ACC112 (cell line): ENCODE results near the gene TKT.
A peak's percentile ranks its signal among the peaks of the same experiment; 100 is the strongest.

ENCODE experiments used
- H2AFZ ChIP-seq: fragments of 200-600 bp; sonication (generic); one replicate; pipeline ENCODE4 v1.6.0; 2017; ENCODE audit warnings: antibody characterized with exemption, low read length; ENCODE audit not compliant: unreplicated experiment
- H3K27ac ChIP-seq: fragments of 200-600 bp; sonication (generic); 2 replicates; pipeline ENCODE4 v1.5.1; 2014; ENCODE audit warnings: low read depth, mild to moderate bottlenecking, antibody characterized with exemption, low read length, moderate library complexity
- H3K27me3 ChIP-seq: fragments of 200-600 bp; sonication (generic); 2 replicates; pipeline ENCODE4 v1.6.1; 2014; ENCODE audit warnings: mild to moderate bottlenecking, antibody characterized with exemption, low read length, moderate library complexity, mixed read lengths; ENCODE audit not compliant: insufficient read depth
- H3K36me3 ChIP-seq: fragments of 200-600 bp; sonication (generic); 2 replicates; pipeline ENCODE4 v1.6.1; 2016; ENCODE audit warnings: mild to moderate bottlenecking, antibody characterized with exemption, low read length, moderate library complexity, mixed read lengths; ENCODE audit not compliant: insufficient read depth
- H3K4me1 ChIP-seq: fragments of 200-600 bp; sonication (generic); one replicate; pipeline ENCODE4 v1.6.1; 2016; ENCODE audit warnings: low read length, mixed read lengths; ENCODE audit not compliant: insufficient read depth, unreplicated experiment, control insufficient read depth
- H3K4me3 ChIP-seq: fragments of 200-600 bp; sonication (generic); 2 replicates; pipeline ENCODE4 v1.5.1; 2014; ENCODE audit warnings: mild to moderate bottlenecking, low read depth, low read length
- H3K79me2 ChIP-seq: fragments of 200-600 bp; sonication (generic); one replicate; pipeline ENCODE4 v1.6.0; 2016; ENCODE audit warnings: low read length; ENCODE audit not compliant: control insufficient read depth, unreplicated experiment, insufficient read depth

The TKT gene

DNA sequence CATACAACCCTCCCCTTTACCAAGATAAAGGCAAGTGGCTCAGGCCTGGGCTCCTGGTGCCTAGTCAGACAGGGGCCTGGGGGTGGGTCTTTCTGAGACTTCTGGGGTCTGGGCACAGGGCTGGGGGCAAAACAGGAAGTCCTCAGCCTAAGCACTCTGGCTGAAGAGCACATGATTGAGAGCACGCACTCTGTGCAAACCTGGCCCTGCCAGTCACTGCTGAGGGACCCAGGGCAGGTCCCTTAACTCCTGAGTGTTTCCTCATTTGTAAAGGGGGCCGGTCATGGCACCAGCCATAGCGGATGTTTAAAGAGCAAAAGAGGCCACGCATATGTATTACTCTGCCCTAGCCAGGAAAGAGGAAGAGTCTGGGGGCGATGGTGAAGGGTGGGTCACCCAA lies 16.0 kb downstream of the TKT start:
- Histone ChIP-seq H3K27ac (peak overlapping the region; percentile 97), H3K79me2 (peaks cover 64% of the 10 kb centered on the region), H3K4me1 (peaks cover 58% of the 10 kb centered on the region)

DNA sequence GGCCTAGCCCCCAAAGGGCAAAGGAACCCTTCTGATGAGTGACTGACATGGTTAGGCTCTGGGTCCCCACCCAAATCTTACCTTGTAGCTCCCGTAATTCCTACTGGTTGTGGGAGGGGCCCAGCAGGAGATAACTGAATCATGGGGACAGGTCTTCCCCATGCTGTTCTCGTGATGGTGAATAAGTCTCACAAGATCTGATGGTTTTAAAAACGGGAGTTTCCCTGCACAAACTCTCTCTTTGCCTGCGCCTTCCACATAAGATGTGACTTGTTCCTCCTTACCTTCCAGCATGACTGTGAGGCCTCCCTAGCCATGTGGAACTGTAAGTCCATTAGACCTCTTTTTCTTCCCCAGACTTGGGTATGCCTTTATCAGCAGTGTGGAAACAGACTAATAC lies 16.9 kb downstream of the TKT start:
- Histone ChIP-seq H3K4me3 (no peak overlapping the region), H2AFZ (no peak overlapping the region), H3K79me2 (peaks cover 63% of the 10 kb centered on the region), H3K36me3 (peaks cover 26% of the 10 kb centered on the region; the same call in 1 of the 2 replicates), H3K27me3 (no peaks in the 10 kb centered on the region), H3K4me1 (peaks cover 53% of the 10 kb centered on the region), H3K27ac (peak overlapping the region; percentile 97)

More for the DNA sequence above, 16.0 kb downstream of the TKT start:
- Histone ChIP-seq H2AFZ (no peak overlapping the region), H3K36me3 (peaks cover 18% of the 10 kb centered on the region; the same call in 1 of the 2 replicates), H3K4me3 (no peak overlapping the region), H3K27me3 (no peaks in the 10 kb centered on the region)

DNA sequence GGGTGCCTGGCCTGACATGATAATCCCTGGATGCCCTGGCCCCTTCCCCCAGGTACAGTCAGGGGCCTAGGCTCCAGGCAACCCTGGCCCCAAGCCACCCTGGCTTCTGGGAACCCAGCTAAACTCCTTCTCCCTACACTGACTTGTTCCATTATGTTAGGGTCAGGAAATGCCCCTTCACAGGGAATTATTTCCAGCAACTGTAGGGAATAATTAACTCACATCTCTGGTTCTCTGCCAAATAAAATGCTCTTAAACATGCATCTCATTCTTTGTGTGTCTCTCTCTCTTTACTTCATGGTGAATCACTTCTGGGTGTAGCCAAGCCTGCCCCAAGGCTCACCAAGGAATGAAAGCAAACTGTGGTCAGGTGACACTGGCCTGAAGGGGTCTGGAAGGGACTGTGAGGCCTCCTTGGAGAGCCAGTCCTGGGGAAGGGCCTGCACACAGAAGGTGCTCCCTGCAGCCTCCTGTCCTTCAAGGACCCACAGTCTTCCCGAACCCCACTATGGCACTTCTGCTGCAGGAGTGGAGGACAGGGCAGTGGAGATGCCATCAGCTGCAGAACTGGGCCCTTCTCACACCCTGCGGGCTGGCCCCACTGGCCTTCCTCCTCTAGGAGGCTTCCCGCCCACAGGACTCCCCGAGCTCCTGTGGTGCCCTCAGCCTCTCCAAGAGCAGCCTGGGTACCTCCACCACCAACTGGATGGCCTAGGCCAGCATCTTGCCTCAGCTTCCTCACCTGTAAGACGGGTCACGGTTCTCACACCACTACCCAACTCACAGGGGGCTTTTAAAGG lies 17.6 kb downstream of the TKT start:
- no peak overlapping the region for H3K4me3 ChIP-seq
- no peak overlapping the region for H2AFZ ChIP-seq
- H3K27me3 ChIP-seq, result no peaks in the 10 kb centered on the region
- H3K36me3 ChIP-seq, result peaks cover 32% of the 10 kb centered on the region; the same call in 1 of the 2 replicates
- peak overlapping the region; percentile 97 for H3K27ac ChIP-seq
- H3K79me2 ChIP-seq, result peaks cover 62% of the 10 kb centered on the region
- H3K4me1 ChIP-seq, result peaks cover 46% of the 10 kb centered on the region

DNA sequence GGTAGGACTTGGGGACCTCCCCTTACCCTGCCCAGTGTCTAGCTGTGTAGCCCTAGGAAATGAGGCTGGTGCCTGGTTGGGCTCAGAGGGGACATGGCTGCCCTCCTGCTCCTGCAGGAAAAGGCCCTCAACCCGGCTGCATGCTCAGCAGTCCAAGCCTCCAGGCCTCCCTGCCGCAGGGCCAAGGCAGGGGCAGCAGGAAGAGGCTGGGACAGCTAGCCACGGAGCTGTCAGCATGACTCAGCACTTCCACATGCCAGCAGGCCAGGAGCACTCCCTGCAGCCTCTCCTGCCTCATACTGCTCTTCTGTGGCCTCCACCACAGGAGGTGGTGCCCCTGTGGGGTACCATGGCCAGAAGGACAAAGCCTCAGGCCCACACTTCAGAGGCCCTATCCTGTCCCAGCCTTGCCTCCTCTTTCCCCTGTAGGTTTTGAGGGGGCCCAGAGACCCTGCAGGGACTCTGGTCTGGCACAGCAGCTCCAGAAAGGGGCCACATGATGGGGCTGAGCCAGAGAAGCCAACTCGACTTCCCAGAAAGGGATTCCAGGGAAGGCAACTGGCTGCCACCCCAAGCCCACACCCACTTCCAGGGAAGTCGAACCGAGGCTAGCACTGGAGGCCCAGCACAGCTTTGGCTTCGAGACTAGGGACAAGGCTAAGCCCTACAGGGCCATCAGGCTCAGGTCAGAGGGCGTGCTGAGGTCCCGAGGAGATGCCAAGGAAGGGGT lies 19.5 kb downstream of the TKT start:
- H3K36me3 ChIP-seq, result peaks cover 45% of the 10 kb centered on the region; the same call in 1 of the 2 replicates
- peak overlapping the region; percentile 97 for H3K27ac ChIP-seq
- no peak overlapping the region for H2AFZ ChIP-seq
- peaks cover 35% of the 10 kb centered on the region for H3K4me1 ChIP-seq
- no peaks in the 10 kb centered on the region for H3K27me3 ChIP-seq
- H3K79me2 ChIP-seq, result peaks cover 61% of the 10 kb centered on the region
- no peak overlapping the region; the same call in 1 of the 2 replicates for H3K4me3 ChIP-seq

DNA sequence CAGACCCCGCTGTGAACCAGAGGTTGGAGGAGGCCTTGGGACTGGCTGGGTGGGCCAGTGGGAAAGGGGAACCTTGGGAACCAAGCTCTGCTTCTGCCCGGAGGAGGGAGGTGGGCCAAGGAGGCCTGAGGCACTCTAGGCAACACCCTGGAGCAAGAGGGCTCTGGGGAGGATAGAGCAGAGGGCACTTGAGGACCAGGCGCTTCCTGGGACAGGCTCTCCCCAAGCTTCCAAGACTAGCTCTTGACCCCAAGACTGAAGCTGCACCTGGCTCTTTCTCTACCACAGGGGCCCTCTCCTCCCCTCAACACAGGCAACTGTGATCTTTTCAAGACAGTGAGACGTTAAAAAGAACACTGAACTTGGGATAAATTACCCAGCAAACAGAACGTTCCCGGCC lies 20.3 kb downstream of the TKT start:
- H3K36me3 ChIP-seq, result peaks cover 52% of the 10 kb centered on the region; the same call in 1 of the 2 replicates
- no peak overlapping the region for H2AFZ ChIP-seq
- H3K27me3 ChIP-seq, result no peaks in the 10 kb centered on the region
- H3K27ac ChIP-seq, result peak overlapping the region; percentile 97
- H3K79me2 ChIP-seq, result peaks cover 55% of the 10 kb centered on the region
- peaks cover 35% of the 10 kb centered on the region for H3K4me1 ChIP-seq
- H3K4me3 ChIP-seq, result no peak overlapping the region

DNA sequence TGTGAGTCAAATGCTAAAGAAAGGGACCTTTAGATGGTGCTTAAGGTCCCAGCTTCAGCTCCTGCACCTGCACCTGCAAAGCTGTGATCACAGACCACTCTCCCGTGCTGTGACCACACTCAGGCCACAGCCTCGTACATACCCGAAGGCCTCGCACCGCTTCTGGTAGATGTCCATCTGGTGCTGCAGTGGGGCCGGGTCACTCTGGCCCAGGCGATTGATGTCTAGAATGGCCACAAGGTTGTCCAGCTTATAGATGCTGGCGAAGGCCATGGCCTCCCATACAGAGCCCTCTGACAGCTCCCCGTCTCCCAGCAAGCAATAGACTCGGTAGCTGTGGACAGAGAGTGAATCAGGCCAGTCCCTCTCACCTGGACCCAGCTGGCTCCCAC lies 21.0 kb downstream of the TKT start:
- Histone ChIP-seq H3K36me3 (peaks cover 53% of the 10 kb centered on the region; the same call in 1 of the 2 replicates), H3K4me3 (no peak overlapping the region), H3K27ac (peak overlapping the region; percentile 18; the same call in 1 of the 2 replicates), H3K4me1 (peaks cover 35% of the 10 kb centered on the region), H3K27me3 (no peaks in the 10 kb centered on the region), H3K79me2 (peaks cover 55% of the 10 kb centered on the region), H2AFZ (no peak overlapping the region)

DNA sequence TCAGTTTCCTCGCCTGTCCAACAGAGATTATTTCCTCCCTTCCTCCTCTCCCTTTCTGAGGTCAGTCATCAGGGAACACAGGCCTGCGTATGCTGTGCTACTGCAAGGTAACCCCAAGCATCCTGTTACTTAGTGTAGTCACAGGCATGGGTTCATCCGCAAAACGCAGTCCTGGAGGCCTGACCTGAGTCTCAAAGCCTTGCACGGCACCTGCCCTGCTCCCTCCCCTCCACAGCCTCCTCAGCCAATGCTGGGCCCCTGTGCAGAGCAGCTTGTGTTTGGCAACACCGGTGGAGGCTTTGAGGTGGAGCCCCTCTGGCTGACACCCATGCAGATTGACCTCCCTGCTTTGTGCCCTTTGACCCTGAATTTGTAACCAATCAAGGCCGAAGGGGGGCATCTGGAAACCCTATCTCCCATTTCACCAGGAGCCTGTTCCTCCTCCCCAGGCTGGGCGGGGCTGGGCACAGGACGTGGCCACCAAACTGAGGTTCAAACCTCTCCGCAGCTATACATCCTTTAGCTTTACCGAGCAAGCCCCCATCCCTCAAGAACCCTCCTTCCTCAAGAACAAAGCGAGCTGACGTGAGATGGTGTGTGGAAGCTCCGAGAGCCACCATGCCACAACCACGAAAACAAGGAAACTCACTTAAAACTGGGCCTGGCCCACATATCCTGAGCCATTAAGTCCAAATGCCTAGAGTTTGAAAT lies 21.5 kb downstream of the TKT start:
- H3K4me1 ChIP-seq, result peaks cover 35% of the 10 kb centered on the region
- peaks cover 55% of the 10 kb centered on the region for H3K79me2 ChIP-seq
- no peaks in the 10 kb centered on the region for H3K27me3 ChIP-seq
- no peak overlapping the region for H3K4me3 ChIP-seq
- H3K36me3 ChIP-seq, result peaks cover 57% of the 10 kb centered on the region; the same call in 1 of the 2 replicates
- H2AFZ ChIP-seq, result no peak overlapping the region
- H3K27ac ChIP-seq, result peak overlapping the region; percentile 18; the same call in 1 of the 2 replicates

DNA sequence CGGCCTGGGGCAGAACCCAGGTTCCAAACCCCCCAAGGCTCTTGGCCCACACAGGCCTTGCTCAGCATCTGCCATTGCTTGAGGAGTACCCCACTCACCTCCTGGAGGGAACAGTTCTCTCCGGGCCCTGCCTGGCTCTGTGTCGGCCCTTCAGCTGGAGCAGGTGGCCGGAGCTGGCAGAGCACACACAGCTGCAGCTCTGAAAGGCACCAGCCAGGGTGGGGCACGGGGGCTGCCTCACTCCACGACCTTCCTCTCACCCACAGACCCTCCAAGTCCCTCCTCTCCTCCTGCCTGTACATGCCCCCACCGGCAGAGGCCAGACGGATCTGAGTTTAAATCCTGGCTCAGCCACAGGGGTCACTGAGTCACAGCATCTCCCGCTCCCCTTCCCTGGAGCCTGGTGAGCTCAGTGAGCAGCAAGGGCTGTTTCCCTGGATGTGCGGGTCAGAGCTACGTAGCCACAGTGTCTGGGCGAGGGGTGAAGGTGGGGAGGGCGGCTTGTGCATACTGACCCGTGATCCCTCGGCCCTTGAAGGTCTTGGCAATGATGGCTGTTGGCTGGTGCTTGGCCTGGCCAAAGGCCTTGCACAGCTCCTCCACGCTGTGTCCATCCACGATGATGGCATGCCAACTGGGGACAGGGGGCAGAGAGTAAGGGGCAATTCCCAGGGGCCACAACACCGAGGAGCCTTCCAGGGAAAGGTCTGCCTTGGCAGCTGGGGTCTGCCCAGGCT lies 23.0 kb downstream of the TKT start:
- Histone ChIP-seq H3K27ac (peak overlapping the region; percentile 32; the same call in 1 of the 2 replicates), H2AFZ (no peak overlapping the region), H3K4me3 (no peak overlapping the region), H3K27me3 (no peaks in the 10 kb centered on the region), H3K36me3 (peaks cover 68% of the 10 kb centered on the region; the same call in 1 of the 2 replicates), H3K79me2 (peaks cover 55% of the 10 kb centered on the region), H3K4me1 (peaks cover 23% of the 10 kb centered on the region)

DNA sequence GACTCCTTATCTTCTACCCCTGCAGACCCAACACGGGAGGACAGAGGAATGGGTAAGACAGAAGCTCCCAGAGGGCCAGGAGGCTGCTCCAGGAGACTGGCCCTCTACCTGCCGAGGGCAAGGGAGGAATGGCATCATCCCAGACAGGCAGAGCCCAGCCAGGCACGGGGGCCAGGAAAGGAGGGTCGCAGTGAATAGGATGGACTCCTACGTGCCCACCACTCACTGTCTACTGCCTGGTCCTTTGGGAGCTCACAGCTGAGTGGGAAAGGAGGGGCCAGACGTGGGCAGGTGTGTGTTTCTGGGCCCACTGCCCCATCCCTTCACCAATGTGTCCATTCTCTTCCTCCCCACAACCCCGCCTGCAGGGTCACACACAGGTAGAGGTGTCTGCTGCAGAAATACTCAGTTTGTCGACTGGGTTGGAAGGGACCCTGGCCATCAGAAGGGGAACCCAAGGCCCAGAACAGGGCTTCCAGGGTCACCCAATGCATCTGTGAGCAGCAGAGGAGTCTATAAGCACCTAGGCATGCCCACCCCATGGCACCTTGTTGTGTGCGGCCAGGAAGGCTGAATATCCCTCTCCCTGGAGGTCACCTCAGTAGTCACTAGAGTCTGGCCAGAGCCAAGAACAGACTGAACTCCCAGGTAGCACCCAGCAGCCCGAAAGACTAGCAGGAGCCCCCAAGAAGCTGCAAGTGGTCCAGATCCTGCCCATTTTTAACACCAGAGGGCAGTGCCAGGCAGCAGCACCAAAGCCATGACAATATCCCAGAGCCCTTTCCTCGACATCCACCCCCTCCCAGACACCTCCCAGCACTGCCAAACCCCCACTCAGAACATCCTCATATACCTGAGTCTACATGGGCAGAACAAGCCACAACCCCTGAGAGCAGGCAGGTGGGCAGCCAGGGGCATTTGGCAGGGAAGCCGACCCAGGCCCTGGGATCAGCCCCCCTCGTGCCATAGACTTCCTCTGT lies 24.0 kb downstream of the TKT start:
- H3K27me3 ChIP-seq, result no peaks in the 10 kb centered on the region
- no peak overlapping the region for H2AFZ ChIP-seq
- peaks cover 69% of the 10 kb centered on the region; the same call in 1 of the 2 replicates for H3K36me3 ChIP-seq
- H3K4me3 ChIP-seq, result no peak overlapping the region
- no peak overlapping the region for H3K27ac ChIP-seq
- peaks cover 14% of the 10 kb centered on the region for H3K4me1 ChIP-seq
- H3K79me2 ChIP-seq, result peaks cover 50% of the 10 kb centered on the region
